Measurements from ENCODE around the gene CABP4. TPM values are rescaled to one million over a fixed set of nuclear protein-coding genes. Genes with fewer than 3 reads are reported as not detected.

Gene CABP4
- total and polyA plus RNA-seq, 10 of the 15 experiments (the other 5 are each of a cell fraction or from before 2014, with no cell fraction given), result 0.04 to 0.41 (median 0.14) TPM; not detected in 2

GRCh38 chr11:67434395-67434881 is 20.7 kb upstream of the CABP4 start:
- ChIA-PET POLR2A (interaction anchor here (0.6 to 2.3 kb wide), 5 partner anchors 12 to 43 kb away, joined by 3 to 10 read pairs (median 5); partner anchors contain the start of genes PPP1CA, RAD9A and TMEM134), RAD21 (ENCODE audit: unreplicated experiment) (interaction anchor here (7.2 kb wide), 1 partner anchor 32 kb away, joined by 112 read pairs; the partner anchor contains the start of genes PPP1CA and TBC1D10C), CTCF (interaction anchor here (0.8 to 1.0 kb wide), 2 partner anchors 26 to 32 kb away, joined by 3 to 4 read pairs; no protein-coding TSS in a partner anchor), SMC1A (ENCODE audit: uncharacterized antibody, unreplicated experiment) (no interaction called here)
- Histone ChIP-seq H3K36me3 (ENCODE audit: control insufficient read depth in 2 of 2, insufficient read depth in 2 of 2, low read length in 1 of 2) (peaks cover 6 to 20% of the 10 kb centered on the region in 2 experiments; a peak in 3 of 4 replicates), H2AFZ (ENCODE audit: control insufficient read depth, low read depth, low read length) (no peak overlapping the region), H3K9ac (ENCODE audit: control insufficient read depth, insufficient read depth, low read length) (peak overlapping the region; percentile 99), H3K27ac (ENCODE audit: control insufficient read depth, insufficient read depth) (peak overlapping the region; percentile 99), H4K20me1 (ENCODE audit: control insufficient read depth, insufficient read depth) (no peaks in the 10 kb centered on the region), H3K79me2 (ENCODE audit: control insufficient read depth, insufficient read depth, low read length) (peaks cover 63% of the 10 kb centered on the region), H3K9me3 (replicated peaks; ENCODE audit: control insufficient read depth, insufficient read depth, low read length) (no peaks in the 10 kb centered on the region), H3K4me3 (peak overlapping the region; percentile 90; the same call in 1 of the 2 replicates), H3K27me3 (replicated peaks in 1 of 2; ENCODE audit: control insufficient read depth in 2 of 2, insufficient read depth in 2 of 2, low read length in 1 of 2) (no peaks in the 10 kb centered on the region), H3K4me1 (ENCODE audit: control insufficient read depth, insufficient read depth, low read length) (peaks cover 32% of the 10 kb centered on the region), H3K4me2 (ENCODE audit: control insufficient read depth, insufficient read depth) (peak overlapping the region; percentile 71)
- in situ Hi-C loops (cut with MboI), result no loop called here
- DNase-seq (ENCODE audit: low read depth, low spot score) (no peak), ATAC-seq (no peak), FAIRE-seq (no peak)
- 26% methylated on average over 23 of the region's 23 CpGs for WGBS (ENCODE audit: insufficient coverage, insufficient replicate concordance, low lambda C conversion rate, missing lambda C conversion rate)
- TF ChIP-seq, protein P1, sequence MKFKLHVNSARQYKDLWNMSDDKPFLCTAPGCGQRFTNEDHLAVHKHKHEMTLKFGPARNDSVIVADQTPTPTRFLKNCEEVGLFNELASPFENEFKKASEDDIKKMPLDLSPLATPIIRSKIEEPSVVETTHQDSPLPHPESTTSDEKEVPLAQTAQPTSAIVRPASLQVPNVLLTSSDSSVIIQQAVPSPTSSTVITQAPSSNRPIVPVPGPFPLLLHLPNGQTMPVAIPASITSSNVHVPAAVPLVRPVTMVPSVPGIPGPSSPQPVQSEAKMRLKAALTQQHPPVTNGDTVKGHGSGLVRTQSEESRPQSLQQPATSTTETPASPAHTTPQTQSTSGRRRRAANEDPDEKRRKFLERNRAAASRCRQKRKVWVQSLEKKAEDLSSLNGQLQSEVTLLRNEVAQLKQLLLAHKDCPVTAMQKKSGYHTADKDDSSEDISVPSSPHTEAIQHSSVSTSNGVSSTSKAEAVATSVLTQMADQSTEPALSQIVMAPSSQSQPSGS (IDR thresholded peaks at IDR 0.05; ENCODE audit: low read length), result no peak
- TF ChIP-seq POU2F2 (IDR thresholded peaks at IDR 0.05; ENCODE audit: borderline replicate concordance, low read depth, low read length) (peak; percentile 33; the same call in 2 of the 3 replicates), ETV6 (conservative IDR thresholded peaks at IDR 0.05 in 1 of 2, IDR thresholded peaks at IDR 0.05 in 1 of 2; ENCODE audit: borderline replicate concordance in 1 of 2, low read depth in 1 of 2) (no peak), POLR2A (IDR thresholded peaks at IDR 0.05; ENCODE audit: low read depth, low read length) (peak; percentile 64), FOXK2 (IDR thresholded peaks at IDR 0.05) (no peak), ZBED1 (IDR thresholded peaks at IDR 0.05; ENCODE audit: borderline replicate concordance) (peak; percentile 15; the same call in 1 of the 2 replicates), BMI1 (IDR thresholded peaks at IDR 0.05; ENCODE audit: borderline replicate concordance) (no peak), PAX5 (IDR thresholded peaks at IDR 0.05; ENCODE audit: borderline replicate concordance, low read depth, low read length) (no peak), SMAD5 (IDR thresholded peaks at IDR 0.05; ENCODE audit: low read depth) (peak; percentile 62; the same call in 1 of the 2 replicates), POLR2AphosphoS5 (IDR thresholded peaks at IDR 0.05; ENCODE audit: low read length) (peak; percentile 65)
- TF ChIP-seq, protein P2, sequence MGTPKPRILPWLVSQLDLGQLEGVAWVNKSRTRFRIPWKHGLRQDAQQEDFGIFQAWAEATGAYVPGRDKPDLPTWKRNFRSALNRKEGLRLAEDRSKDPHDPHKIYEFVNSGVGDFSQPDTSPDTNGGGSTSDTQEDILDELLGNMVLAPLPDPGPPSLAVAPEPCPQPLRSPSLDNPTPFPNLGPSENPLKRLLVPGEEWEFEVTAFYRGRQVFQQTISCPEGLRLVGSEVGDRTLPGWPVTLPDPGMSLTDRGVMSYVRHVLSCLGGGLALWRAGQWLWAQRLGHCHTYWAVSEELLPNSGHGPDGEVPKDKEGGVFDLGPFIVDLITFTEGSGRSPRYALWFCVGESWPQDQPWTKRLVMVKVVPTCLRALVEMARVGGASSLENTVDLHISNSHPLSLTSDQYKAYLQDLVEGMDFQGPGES (IDR thresholded peaks at IDR 0.05), result no peak
- TF ChIP-seq, protein P3, sequence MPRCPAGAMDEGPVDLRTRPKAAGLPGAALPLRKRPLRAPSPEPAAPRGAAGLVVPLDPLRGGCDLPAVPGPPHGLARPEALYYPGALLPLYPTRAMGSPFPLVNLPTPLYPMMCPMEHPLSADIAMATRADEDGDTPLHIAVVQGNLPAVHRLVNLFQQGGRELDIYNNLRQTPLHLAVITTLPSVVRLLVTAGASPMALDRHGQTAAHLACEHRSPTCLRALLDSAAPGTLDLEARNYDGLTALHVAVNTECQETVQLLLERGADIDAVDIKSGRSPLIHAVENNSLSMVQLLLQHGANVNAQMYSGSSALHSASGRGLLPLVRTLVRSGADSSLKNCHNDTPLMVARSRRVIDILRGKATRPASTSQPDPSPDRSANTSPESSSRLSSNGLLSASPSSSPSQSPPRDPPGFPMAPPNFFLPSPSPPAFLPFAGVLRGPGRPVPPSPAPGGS (IDR thresholded peaks at IDR 0.05; ENCODE audit: borderline replicate concordance, insufficient read depth, low read depth, low read length, poor library complexity, severe bottlenecking), result peak; percentile 48
- intact Hi-C loops (cut with micrococcal nuclease; ENCODE audit: unreplicated experiment), result no loop called here
- no TSS peak for BruUV-seq (replicated peaks)

Measured in GM12878 (cell line).